ENCODE results near the gene MUC6.
A peak's percentile ranks its signal among the peaks of the same experiment; 100 is the strongest.

The MUC6 gene

DNA sequence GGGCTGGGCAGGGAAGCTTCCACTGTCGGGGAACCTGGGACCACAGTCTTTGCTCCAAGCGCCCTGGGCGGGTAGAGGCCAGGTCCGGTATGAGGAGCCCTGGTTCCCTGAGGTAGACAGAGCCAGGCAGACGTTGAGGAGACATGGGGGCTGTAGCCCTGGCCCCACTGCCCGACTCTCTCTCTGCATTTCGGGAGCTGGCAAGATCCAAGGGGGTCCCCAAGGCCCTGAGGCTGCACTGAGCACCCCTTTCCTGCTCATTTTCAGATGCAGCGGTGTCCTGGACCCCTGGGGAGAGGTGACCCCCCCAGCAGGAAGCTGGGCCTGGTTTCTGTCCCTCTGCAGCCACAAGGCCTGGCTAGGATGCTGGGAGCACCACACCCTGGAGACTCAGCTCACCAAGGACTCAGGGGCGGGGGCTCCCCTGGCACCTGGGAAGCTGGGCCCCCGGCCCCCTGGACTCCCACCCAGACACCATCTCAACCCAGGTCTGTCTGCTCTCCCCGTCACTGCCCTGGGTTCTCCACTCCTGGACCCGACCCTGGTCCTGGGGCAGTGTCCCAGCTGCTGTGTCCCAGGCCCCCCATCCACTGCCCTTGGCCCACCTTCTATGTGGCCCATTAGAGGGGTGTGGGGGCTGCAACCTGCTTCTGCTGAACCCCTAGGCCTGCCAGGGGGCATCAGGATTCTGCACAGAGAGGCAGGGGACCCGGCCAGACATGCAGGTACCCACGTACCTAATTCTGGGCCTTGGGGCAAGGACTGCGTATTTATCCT, 15.0 kb upstream of the MUC6 start:
- no peak for DNase-seq (ENCODE audit: low read depth, low spot score)

DNA sequence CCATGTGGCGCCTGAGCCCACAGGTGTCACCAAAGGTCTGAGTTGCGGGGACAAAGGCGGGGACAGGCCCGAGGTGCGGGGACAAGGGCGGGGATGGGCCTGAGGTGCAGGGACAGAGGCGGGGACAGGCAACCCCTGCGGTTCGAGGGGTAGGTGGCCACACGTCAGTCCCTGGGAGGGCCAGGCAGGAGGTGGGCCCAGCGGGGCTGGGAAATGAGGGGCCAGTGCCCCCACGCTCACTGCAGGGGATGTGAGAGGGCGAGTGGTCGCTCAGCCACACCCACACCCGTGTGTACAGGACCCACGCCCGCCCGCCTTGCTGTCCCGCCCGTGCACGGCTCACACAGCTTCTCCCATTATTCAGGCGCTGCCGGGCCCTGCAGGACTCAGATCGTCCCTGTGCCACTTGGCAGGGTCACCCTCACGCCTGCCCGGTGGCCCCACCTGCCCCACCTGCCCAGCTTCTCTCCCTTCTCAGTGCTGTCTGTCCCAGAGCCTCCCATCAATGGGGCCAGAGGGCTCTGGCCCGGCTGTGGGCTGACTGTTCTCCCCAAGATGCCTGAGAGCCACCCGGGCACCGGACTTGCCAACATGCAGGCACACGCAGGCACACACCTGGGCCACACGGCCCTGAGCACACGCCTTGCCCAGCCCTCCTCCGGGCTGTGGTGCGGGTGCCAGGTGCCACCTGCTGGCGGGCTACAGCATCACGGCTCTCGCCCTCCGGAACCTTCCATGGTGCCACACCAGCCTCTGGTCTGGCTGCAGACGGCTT, 14.2 kb upstream of the MUC6 start:
- peak; percentile 90 for DNase-seq (ENCODE audit: low read depth, low spot score)

DNA sequence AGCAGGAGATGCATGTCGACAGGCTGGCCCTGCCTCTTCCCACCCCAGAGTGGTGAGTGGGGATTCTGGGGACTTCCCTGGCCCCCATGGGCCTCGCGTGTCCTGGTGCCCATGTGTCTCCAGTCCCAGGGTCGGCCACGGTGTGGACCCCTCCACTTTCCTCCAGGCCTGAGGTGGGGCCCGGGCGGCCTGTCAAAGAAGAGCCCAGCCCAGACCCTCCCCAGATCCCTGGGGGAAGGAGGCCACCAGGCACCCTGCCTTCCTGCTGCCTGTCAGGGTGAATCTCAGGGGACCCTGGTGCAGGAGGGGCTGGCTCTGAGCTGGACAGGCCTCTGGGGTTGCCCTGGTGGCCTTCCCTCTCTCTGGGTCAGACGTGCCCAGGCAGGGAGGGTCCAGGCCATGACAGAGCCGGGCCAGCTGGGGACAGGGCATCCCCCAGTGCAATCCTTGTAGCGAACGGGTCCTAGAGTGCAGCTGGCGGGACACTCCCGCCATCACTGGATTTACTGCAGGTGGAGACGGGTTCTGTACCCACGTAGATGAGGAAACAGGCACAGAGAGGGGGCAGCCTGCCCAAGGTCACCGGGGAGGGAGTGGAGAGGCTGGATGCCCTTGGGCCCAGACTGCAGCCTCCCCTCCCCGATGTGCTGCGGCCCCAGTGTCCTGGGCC, 13.5 kb upstream of the MUC6 start:
- no peak for DNase-seq (ENCODE audit: low read depth, low spot score)

DNA sequence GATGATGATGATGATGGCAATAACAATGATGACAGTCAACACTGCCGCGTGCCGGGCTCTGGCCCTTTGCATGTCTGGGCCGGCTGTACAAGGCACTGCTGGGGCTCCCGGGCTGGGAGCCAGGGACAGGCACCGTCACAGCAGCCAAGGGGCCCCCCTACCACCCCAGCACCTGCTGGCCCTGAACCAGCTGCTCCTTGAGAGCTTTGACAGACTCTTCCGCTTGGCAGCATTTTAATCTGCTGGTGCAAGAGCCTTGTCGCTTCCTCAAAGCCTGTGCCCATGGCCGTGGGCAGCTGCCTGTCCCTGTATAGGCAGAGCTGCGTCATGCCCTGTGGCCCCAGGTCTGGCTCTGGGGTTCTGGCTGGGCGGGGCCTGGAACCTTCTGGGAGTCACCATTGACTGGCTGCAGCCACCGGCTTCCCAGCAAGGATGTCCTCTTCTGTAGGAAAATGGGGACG, 12.9 kb upstream of the MUC6 start:
- no peak for DNase-seq (ENCODE audit: low read depth, low spot score)

DNA sequence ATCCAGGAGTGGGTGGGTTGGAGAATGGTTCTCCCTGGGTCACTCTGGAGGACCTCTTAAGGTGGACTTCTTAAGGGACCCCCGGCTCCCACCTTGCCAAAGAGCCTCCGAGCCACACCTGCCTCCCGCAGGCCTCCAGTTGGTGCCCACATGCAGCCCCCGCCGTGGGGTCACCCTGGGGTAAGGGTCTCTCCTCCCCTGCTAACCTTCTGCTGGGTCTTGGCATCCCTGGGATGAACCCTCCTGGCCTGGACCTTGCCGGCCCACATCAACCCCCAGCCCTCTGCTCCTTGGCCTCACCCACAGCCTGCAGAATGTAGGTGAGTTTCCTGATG, 12.5 kb upstream of the MUC6 start:
- DNase-seq (ENCODE audit: low read depth, low spot score) = no peak

DNA sequence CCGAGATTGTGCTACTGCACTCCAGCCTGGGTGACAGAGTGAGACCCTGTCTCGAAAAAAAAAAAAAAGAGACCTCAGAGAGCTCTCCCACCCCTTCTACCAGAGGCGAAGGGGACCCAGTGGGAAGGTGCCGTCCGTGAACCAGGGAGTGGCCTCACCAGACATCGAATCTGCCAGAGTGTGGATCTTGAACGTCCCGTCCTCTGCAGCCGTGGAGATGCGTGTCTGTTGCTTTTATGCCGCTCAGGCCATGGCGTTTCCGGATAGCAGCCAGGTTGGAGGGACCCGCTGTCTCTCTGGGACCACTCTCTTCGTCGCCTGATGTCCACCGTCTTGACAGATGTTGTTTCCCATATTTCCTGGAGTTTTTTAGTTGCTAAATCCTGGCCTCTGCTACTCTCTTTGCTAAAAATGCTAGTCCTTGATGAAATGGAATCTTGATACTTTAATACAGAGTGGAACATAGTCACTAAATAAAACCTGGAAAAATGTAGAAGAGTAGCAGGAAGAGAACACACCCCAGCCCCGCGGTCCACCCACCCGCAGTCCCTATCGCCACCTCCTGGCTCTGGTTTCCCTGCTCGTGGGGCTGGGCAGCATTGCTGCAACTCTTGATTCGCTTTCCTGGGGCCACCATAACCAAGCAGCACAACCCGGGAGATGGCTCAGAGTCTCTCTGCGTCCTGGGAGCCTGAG, 12.0 kb upstream of the MUC6 start:
- no peak for DNase-seq (ENCODE audit: low read depth, low spot score)

DNA sequence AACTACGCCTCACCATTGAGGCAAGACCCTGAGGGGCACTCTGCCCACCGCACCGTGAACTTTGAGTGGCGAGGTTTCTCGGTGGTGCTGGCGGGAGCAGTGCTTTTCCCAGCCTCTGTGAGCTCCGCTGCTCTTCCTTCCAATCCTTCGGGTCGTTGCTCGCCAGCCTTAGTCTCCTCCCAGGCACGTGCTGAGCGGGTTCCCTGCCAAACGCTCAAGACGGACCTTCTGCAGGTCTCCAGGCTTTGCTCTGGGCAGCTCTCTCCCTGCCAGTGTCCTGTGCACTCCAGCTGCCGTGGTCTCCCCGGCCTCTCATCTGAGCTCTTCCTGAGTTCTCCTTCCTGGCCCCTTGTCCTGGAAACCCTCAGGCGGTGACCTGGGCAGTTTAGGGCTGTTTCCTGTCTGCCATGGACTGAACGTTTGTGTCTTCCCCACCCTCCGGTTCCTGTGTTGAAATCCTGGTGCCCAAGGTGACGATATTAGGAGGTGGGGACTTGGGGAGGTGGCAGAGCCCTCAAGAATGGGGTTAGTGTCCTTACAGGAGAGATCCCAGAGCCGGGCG, 11.2 kb upstream of the MUC6 start:
- no peak for DNase-seq (ENCODE audit: low read depth, low spot score)

DNA sequence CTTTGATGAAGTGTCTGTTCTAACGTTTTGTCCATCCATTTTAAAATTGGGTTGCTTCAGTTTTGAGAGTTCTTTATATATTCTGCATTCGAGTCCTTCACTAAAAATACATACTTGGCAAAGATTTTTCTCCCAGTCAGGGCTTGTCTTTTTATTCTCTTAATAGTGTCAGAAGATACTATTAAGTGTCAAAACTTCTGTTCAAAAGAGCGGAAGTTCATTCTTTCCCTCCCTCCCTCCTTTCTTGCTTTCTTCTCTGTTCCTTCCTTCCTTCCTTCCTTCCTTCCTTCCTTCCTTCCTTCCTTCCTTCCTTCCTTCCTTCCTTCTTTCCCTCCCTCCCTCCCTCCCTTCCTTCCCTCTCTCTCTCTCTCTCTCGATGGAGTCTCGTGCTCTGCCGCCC, 7.6 kb upstream of the MUC6 start:
- DNase-seq (ENCODE audit: low read depth, low spot score) = no peak

DNA sequence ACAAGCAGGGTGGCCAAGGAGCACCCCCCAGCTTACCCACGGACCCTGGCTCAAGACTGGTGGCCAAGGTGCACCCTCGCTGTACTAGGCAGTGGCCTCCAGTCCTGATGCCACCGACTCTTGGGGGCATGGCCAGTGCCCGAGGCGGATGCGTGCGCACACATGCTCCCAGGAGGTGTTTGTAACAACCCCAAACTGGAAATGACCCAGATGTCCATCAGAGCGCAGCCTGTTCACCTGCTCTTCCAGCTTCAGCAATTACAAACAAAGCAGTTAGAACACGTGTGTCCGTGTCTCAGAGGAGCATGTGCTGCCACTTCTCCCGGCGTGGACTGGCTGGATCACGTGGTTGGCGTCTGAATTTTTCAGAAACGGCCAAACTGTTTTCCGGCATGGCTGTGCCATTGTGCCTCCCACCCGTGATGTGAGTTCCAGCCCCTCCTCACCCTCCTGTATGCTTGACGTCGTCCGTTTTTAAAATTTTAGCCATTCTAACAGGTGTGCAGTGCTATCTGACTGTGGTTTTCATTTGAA, 7.1 kb upstream of the MUC6 start:
- no peak for DNase-seq (ENCODE audit: low read depth, low spot score)

DNA sequence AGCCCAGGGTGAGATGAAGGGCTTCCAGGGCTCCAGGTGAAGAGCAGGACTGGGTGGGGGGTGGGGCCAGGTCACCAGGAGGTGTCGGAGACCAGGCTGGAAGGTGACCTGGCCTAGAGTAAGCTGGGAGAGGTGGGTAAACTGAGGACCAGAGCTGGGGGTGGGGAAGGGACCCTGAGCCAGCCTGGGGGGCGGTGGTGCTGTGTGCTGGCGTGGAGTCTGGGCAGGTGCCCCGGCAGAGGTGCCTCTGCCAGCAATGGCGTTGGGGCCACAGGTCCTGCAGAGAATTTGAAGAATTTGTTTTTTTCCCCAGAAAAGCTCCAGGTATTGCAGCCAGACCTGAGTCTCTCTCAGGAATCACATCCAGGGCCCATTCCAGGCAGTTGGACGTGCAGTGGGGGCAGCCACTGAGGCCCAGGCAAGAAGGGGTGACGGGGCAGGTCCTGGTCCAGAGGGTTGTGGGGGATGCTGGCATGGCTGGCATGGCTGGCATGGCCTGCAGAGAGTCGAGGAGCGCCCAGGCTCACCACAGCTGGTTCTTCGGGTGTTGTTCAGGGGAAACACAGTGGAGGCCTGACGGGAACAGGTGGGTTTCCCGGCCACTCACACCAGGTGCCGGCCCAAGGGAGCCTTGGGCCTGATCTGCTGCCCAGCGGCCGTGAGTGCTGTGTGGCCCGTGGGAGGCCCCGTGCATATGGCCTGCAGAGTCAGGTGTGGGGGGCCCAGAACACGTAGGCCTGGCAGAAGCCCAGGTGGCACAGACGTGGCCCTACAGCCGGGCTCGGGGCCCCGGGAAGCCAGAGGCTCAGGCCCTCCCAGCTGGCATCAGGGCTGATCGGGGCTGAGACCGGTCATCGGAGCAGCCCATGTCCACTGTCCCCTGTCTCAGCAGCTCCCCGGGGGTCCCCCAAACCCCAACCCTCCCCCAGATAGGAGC, 6.4 kb upstream of the MUC6 start:
- no peak for DNase-seq (ENCODE audit: low read depth, low spot score)

DNA sequence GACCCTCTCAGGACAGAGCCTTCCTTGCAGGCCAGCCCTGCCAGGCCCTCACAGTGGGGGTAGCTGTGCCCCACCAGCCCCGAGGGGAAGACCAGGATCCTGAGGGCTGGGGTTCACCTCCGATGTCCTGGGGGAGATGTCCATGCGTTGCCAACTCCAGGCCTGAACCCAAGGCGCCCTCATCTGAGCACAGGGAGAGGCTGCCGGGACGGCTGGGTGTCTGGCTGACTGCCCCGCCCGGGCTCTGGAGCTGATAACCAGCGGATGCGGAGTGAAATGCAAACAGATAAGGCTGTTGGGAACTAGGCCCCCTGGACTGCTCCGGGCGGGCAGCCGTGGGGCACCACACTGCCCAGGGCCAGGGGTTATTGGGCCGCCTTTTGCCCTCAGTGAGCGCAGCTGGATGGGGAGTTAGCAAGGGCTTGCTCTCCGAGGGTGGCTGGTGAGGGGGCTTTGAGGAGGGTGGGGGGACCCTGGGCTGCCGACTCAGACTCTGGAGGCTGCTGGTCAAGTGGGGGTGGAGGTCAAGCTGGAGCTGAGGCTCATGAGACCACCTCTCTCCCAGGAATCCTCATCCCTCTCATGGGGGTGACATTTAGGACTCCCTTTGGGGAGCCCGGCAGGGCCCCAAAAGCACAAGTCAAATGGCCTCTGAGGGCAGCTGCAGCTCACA, 5.6 kb upstream of the MUC6 start:
- no peak for DNase-seq (ENCODE audit: low read depth, low spot score)

DNA sequence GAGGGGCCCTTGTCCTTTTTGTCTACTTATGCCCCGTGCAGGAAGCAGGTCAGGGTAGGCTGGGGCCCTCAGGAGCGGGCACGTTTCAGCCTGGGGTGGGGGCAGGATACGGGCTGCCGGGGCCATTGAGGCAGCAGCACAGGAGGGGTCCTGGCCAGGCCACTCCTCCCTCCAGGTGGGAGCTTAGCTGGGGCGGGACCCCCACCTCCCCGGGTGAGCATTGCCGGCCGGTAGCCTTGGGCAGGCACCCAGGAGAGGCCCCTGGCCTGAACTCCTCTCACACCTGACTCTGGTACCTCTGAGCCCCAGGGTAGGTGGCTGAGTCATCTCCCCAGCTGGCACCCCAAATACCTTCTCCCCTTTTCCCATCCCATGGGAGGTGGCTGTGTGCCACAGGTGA, 5.0 kb upstream of the MUC6 start:
- DNase-seq (ENCODE audit: low read depth, low spot score) = no peak

DNA sequence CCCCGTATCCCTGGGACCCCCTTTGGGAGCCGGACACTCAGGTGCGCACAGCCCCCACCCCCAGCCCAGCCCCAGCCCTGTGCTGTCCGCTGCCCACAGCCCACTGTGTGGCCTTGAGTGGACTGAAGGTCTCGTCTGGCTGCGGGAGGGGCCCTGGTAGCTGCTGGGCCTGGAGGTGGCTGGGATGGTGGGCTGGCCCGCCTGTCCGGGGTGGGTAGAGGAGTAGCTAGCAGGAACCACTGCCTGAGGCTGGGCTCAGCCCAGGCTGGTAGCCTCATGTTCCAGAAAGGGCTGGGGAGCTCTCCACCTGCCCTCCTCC, 4.6 kb upstream of the MUC6 start:
- DNase-seq (ENCODE audit: low read depth, low spot score) = no peak

DNA sequence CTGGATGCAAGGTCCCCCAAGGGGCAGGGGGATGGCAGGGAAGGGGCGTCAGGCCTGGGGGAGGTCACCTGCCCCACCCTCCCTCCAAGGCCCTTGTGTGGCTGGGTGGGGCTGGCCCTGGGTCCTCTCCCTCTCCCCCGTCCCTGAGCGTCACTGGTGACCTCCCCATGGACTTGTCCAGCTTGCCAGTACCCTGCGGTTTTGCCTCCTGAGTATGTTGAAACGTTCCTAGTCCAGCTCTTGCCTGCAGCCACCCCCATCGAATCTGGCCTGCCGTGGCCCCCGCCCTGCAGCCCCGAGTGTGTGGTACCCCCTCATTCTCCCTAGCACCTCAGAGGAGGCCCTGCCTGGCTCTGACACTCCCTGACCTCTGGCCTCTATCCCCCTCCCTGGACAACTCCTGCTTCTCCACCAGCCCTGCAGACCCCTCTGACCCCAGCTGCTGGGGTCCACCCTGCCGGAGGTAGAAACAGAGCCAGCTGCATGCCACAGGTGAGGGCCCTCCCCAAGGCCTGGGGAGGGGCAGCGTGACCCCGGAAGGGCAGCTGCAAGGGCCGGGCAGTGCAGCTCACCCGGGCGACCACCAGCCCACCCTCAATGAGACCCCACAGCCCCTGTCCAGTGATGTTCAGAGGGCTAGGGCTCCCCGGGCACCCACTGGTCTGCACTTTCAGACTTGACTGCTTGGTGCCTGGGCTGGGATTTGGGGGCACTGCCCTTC, 4.1 kb upstream of the MUC6 start:
- DNase-seq (ENCODE audit: low read depth, low spot score) = no peak

DNA sequence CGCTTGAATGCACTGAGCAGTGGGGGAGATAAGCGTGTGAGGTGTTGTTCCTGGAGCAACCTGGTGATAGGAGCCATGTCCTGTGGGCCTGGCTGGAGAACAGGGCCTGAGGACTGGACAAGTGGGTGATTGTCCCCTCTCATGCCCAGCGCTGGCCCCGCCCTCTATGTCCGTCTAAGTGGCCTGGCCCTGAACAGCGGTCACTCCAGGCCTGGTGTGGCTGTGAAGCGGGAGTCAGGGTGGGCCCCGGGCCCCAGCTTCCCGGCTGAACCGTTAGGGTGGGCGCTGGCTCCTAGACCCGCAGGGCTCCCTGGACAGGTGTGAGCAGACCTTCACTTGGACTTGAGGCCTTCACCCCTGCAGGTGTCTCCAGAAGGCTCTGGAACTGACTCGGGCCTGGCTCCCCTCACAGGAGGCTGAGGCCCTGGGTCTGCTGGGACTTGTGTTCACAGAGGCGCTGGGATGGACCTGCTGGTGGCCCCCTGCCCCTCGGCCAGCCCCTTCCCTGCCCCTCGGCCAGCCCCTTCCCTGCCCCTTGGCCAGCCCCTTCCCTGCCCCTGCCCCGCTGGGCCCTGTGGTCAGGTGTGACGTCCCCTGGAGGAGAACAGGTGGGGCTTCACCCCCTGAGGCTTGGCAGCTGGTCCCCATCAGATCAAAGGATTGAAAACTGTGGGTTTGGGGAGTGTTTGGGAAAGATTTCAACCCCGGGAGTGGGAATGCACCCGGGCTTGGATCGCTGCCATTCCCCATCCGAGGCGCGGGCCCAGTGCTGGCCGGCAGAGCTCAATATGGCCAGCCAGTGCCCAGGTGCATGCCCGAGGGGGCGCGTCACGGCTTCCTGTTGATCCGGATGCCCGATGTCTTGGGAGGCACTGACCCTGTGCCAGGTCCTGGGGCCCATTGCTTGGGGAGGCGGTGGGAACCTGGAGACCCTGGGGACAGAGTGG, 3.2 kb upstream of the MUC6 start:
- no peak for DNase-seq (ENCODE audit: low read depth, low spot score)

DNA sequence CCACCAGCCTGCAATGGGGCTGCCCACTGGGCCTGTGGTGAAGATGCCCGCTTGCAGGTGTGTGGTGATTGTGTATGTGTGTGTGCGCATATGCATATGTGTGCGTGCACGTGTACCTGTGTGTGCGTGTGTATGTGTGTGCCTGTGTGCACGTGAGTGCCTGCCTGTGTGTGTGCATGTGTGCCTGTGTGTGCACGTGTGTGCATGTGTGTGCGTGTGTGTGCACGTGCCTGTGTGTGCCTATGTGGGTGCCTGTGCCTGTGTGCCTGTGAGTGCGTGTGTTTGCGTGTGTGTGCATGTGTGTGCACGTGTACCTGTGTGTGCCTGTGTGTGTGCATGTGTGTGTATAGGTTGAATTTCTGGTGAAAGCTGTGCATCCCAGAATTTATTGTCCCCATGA, 2.4 kb upstream of the MUC6 start:
- no peak for DNase-seq (ENCODE audit: low read depth, low spot score)

DNA sequence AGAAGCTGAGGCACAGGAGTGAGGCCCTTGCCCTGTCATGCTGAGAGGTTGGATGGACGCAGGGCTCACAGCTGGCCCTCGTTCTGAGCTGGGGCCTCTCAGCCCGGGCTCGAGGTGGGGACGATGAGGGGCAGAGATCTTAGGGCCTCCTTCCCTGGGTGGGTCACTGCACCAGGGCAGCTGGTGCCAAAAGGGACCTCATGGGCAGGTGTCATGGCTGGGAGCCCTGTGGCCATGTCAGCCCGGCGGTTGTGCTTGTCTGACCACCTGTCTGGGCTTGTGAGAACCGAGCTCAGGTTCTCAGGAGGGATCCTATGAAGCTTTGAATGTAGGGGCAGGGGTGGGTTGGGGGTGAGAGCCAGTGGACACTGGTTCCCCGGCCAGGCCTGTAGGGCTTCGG, 1.8 kb upstream of the MUC6 start:
- DNase-seq (ENCODE audit: low read depth, low spot score) = no peak

DNA sequence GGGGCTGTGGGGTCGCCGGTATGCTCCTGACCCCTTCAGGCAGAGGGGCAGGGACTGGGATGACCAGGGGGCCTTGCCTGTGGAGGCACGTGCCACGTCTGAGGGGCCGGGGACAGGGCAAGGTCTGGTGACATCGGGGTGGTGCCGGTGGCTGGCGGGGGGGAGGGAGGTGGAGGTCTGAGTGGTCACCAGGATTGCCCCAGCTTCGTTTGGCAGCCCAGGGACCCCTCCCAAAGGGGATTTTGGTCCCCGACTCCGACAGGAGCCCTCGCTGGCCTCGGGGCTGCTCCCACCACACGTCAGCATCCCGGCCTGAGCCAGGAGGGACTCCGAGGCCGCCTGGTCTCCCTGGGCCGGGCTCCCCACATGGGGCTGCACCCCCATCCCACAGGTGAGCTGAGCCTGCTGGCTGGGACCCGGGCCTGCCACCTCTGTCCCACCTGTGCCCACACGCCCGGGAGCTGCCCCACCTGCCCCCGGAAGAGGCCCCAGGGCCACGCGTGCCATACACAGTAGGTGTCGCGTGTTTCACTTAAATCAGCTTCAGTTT, 1.1 kb upstream of the MUC6 start:
- no peak for DNase-seq (ENCODE audit: low read depth, low spot score)
